HG02588 (cell line): ENCODE data around the gene MBOAT1.
A peak's percentile ranks its signal among the peaks of the same experiment; 100 is the strongest.

Source experiments
- ATAC-seq: cut with Tn5 transposase; IDR thresholded peaks from one replicate; pipeline ENCODE4 v1.9.1; 2021; ENCODE audit warnings: mild to moderate bottlenecking, moderate library complexity; ENCODE audit not compliant: unreplicated experiment

MBOAT1 gene

DNA sequence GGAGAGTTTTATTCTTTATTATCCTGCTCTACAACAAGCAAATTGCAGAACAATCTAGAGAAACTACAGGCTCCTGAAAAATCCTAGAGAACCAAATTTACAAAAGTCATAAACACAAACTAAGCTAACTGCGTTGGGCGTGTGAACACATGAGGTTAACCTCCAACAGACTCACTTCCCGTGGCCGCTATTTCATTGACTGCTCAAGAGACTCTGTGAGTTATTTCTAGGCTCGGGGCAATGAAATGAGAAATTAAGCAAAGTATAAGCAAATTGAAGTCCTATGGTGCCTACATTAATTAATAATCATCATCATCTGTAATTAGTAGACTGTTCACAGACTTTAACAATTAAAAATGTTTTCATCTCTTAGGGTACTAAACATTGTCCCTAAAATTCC is 100.0 kb downstream of the MBOAT1 start:
- ATAC-seq: no peak

DNA sequence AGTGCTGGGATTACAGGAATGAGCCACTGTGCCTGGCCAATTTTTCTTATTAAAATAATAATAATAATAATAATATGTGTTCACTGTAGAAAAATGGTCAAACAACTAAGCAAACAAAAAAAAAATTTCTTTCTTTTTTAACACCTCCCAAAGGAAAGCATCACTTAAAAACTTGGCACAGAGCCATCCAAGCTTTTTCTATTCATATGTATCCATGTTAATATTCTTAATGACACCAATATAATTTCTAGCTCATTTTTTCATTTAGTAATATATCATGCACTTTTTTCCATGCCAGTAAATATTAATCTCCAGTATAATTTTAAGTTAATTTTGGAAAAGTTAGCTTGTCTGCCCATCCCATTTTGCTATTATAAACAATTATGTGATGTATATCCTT is 101.8 kb downstream of the MBOAT1 start:
- no peak for ATAC-seq

DNA sequence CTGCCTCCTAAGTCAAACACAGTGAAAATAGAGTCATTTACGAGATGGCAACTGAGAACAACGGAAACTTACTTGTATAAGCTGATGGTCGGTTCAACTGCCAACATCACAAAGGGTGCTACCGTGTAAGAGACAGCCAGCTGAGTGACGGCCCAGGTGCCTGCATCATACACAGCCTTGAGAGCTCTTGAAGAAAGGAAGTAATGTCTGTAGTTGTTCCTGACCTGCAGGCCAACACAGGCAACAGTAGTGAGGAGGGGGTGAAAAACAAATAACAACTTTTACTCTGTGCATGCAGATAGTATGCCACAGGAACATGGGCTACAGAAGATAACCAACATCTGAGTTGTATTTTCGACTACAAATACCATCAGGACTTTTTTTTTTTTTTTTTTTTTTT is 102.7 kb downstream of the MBOAT1 start:
- no peak for ATAC-seq

DNA sequence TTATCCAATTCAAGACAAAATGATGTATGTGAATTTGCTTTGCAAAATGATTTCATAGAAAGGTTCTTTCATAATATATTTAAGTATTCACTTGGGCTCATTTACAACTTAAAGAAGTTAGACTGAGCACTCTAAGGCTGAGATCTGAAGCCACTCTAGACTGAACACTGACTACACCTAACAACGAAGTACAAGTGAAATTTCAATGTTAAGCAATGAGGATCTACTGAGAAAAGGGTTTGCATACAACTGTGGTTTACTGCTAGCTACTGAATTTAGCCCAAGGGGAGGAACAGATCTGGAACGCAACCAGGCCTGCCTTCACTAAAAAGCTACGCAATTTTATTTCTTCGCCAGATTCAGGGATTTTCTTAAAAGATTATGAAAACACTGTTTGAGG is 106.4 kb downstream of the MBOAT1 start:
- ATAC-seq: no peak

DNA sequence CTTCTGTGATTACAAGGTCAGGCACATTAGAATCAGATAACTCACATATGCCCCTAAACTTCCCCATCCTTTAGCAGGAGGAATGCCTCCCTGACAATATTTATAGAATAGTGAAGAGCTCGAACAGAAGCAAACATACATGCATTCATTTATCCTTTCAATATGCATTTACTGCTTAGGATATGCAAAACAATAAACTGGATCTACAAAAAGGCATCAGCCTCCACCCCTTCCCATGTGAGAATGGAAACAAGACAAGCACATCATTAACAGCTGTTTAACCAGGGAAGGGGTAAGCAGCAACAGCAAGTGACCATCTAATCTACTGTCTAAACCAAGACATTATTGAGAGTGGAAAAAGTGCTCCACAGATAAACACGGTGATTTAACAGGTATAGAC is 107.6 kb downstream of the MBOAT1 start:
- ATAC-seq: no peak

DNA sequence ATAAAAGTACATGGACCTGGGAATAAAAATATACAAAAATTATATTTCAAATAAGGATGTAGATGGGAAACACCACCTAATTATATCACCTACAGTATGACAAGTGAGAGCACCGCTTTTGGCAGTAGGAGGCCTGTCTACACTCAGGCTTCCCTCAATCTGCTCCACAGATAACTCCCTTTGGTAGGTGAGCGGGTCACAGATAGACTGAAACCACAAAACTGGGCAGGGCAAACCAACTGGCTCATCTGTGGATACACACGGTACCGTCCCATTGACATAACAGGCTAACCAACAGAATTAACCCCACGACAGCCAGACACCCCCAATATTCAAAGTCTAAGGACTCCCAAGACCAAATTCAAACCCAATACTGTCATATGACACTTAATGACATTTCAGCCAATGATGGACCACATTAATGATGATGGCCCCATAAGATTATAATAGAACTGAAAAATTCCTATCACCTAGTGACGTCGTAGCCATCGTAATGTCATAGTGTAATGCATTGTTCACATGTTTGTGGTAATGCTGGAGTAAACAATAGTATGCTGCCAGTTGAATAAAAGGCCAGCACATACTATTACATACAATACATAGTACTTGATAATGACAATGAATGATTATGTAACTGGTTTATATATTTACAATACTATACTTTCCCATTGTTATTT is 109.7 kb downstream of the MBOAT1 start:
- no peak for ATAC-seq

DNA sequence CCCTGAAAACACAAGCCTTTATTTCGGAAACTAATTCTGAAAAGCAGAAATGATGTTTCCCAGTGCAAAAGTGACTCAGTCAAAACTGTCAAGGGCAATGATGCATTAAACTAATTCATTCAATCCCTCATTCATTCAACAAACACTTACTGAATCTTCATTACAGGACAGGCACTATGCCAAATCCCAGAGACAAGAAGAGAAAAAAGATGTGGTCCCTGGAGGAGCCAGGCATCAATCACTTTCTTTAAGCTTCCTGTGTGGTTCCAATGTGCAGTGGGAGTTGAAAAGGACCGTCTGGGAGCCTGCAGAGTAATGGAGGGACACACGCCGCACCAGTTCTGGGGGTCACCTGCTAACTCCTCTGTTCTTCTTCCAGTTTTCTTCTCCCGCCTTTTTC is 113.1 kb downstream of the MBOAT1 start:
- ATAC-seq: no peak

DNA sequence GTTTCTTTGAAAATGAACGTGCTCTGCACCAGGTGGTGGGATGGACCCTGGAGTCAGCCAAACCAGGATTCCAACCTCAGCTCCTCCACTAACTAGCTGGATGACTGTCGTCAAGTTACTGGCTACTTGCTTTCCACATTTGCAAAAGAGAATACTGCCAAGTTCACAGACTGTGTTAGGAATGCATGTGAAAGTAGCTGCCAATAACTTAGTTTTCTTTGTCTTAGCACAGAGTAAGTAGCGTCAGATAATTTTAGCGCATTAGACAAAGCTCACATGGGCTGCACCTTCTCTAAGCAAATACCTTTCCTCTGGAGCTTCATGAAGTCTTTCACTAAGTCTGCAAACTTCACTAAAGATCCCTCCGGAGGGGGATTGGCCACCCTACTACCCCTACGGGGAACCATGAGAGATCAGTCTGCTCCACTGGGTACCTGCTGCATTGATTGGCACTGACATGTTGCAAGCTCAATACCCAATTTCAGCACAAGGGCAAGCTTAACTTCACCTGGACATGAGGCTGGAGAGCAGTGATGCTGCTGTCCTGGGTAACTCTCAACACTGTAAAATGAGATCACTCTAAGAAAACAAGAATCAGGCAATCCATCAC is 113.9 kb downstream of the MBOAT1 start:
- ATAC-seq: no peak

DNA sequence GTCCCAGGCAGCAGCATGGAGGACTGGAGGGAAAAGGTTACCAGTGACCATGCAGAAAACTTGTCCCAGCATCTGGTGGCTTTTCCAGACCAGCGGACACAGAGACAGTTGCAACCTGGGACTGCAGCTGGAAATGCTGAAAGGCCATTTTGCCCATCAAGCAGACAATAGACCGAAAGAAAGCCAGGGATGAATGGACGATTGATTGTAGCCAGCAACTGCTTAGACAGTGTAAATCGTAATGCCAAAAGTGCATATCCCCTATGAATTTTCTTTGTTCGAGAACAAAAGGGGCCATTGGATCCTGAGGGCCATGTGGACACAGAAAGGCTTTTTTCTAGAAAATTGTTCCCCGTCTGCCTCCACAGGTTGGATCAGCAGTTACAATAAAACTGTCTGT is 115.7 kb downstream of the MBOAT1 start:
- no peak for ATAC-seq

DNA sequence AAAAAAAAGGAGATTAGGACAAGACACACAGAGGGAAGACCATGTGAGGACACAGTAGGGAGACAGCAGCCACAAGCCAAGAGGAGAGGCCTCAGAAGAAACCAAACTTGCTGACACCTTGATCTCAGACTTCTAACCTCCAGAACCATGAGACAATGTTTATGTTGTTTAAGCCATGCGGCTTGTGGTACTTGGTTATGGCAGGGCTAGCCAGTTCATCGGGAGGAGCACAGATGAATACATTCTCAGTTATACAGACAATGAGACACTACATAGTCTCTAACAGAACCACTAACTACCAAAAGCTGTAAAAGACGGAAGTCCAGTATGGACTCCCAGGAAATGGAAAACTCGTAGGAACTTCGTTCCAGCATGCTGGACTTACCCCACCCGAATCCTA is 116.8 kb downstream of the MBOAT1 start:
- no peak for ATAC-seq

DNA sequence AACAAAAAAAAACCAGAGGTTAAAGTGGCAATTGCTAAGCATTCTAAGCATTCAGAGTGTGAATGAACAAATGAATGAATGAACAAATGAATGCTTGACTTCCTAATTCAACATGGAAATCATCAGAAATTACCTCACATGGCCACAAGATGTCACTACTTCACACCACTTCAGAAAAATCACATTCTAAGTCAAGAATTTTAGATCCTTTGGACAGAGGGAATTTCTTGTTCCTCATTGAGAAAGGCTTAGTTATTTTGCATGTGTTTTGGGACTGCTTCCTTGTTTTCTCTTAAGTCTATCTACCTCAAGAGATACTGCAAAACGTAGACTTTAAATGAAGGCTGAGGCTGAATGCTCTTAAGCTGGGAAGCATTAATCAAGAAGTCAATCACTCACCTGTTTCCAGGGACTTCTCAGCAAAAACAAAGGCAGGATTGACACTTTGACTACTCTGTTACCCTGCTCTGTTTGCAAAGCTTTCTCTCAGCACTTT is 120.2 kb downstream of the MBOAT1 start:
- ATAC-seq: no peak

DNA sequence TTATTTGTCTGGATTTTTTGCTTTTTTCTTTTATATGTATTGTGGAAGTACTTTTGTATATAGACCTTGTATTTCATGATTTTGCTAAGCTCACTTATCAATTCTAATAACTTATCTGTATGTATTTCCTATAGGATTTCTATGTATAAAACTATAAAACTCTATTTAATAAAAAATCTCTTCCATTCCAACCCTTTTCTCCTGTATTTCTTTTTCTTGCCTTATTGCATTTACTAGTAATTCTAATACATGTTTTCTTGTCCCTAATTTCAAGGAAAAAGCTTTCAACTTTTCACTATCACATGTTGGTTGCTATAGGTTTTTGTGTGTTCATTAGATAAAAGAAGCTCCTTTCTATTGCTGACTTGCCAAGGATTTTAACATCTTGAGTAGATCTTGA is 125.3 kb downstream of the MBOAT1 start:
- no peak for ATAC-seq

DNA sequence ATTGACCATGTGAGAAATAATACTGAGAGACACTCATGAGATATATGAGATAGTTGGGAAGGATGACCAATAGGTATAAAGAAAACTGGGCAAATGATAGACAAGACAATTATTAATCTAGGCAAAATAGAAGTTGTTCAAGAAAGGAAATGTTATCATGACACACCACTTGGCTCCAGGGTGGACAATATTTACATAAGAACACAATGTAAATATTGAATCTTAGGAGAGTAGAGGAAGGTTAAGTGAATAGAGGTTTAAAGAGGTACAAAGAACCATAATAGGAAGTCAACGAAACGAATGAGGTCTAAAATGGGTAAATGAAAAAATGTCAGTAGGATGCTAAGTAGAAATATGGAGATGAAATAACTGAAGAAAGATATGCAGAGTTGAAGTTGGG is 126.5 kb downstream of the MBOAT1 start:
- no peak for ATAC-seq

DNA sequence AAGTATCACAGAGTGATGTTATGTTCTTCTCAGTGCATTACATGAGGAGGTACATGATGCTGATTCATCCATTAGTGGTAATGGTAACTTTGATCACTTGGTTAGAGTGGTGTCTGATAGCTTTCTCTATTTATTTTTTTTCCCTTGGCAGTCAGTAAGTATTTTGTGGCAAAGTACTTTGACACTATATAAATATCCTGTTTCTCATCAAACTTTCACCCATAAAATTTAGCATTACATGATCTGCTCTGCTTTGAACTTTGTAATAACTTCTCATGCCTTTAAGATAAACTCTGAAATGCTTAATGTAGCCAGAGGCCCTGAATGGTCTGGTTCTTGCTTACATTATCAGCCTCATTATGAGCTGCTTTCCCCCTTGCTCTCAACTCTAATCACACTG is 127.9 kb downstream of the MBOAT1 start:
- ATAC-seq: no peak

DNA sequence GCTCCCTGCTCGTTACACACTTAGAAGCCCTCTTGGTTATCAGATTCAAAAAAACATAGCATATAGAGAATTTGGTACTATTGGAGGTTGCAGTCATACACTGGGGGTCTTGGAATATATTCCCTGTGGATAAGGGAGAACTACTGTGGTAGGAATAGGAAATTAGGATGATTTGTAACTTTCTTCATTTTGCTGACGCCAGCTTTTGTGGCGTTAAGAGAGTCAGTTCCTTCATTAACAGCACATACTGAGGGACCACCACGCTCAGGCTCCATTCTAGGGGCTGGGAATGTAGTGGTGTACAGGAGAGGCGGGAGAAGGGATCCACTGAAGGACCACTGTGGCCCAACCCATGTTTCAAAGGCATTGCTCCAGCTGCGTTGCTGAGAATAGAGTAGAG is 140.3 kb downstream of the MBOAT1 start:
- ATAC-seq: no peak

DNA sequence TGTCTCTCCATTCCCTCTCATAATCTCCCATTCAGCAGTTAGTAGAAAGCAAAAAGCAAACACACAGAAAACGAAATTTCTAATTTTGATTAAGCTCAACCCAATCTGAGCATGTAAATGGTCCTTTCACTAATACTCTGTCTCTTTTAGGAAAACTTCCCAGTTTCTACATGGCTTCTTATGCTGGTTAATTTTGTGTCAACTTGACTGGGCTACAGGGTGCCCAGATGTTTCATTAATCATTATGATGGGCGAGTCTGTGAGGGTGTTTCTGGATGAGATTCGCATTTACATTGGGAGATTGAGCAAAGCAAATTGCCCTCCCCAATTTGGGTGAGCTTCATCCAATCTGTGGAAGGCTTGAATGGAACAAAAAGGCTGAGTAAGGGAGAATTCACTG is 142.2 kb downstream of the MBOAT1 start:
- ATAC-seq: no peak

DNA sequence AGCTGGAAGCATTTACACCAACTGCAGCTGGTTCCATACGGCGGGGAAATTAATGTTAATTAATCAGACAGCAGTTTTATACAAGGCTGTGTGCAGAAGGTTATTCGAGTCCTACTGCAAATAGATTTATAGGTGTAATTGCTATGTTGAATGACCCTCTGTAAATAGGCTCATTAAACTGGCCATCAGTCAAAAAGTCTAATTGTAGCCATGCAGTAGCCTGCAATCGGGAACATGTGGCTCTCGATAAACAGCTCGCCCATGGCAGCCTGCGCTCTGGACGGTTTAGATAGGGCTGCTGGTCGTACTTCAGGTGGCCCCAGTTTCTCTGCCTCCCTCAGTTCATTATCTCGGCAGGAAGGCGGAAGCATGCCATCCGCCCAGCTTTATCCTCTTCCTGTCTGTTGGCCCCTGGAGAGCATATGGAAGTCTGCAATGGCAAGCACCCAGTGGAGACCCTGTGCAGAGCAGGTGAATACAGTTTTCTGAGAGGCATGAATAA is 143.2 kb downstream of the MBOAT1 start:
- ATAC-seq: no peak

DNA sequence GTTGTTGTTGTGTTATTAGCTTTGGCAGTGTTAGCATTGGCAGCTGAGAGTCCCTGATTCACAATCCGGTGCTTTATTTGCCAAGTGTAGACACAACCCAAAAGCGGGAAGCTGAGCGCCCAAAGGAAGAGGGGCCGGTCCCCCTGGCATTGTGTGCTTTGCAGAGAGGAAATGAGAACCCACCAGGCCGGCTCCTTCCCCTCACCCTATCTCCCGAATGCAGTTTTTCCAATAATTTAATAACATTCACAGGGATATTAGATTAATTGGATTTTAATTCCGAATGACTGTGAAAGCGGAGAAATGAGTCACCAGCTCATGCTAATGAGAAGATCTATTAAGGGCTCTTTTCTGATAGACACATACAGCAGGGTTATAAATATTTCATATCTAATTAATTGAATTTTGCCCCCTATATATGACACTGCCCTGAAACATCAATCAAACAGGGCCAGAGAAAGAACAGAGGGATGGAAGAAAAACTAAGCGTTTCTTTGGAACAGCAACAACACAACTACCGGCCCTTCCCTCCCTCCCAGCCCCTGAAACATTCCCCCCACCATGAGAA is 143.8 kb downstream of the MBOAT1 start:
- no peak for ATAC-seq

DNA sequence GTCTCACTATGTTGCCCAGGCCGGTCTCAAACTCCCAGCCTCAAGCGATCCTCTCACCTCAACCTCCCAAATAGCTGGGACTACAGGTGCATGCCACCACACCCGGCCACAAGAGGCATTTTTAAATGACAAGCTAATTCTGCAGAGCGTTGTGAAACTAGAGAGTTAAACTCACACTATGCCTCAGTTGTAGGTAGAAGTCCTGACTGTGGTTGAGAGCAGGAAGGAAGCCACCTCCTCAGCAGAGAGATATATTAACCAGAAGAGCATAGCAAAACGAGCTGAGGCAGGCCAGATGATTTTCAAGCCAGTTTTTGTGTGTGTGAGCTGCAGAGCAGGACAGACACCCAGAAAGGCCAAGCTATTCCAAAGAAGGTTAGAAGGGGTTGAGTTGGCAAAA is 150.3 kb downstream of the MBOAT1 start:
- peak; percentile 64 for ATAC-seq

DNA sequence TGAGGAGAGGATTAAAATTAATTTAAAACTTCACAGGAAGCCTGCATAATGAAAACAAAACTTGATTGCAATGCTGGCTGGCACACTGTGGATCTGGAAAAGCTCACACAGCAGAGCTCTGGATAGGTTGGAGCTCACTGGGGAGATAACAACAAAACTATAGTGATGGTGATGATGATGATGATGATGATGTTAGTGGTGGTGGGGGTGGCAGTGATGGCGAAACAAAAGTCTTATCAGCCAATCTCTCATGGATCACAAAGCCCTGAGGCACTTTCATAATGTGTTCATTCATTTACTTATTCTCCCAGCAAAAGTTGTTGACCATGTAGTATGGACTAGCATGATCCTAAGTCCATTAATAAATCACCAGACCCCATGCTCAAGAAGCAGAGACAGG is 152.0 kb downstream of the MBOAT1 start:
- no peak for ATAC-seq

DNA sequence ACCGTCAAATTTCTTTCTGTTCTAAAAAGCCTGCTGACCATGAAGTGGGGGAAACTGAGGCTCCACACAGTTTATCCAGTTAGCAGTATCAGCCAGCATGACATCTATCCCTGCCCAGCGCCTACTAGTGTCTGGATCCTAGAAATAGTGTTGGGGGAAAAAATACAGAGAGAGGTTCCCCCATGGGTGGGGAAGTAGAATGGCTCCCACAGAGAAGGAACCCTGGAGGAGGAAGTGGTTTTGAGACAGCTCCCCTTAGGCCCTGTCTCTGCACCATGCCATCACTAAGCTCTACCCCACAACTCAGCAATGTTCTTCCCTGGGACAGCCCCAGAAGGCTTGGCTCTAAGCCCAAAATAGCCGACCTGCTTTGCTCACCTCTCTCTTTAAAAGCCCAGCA is 153.4 kb downstream of the MBOAT1 start:
- no peak for ATAC-seq

DNA sequence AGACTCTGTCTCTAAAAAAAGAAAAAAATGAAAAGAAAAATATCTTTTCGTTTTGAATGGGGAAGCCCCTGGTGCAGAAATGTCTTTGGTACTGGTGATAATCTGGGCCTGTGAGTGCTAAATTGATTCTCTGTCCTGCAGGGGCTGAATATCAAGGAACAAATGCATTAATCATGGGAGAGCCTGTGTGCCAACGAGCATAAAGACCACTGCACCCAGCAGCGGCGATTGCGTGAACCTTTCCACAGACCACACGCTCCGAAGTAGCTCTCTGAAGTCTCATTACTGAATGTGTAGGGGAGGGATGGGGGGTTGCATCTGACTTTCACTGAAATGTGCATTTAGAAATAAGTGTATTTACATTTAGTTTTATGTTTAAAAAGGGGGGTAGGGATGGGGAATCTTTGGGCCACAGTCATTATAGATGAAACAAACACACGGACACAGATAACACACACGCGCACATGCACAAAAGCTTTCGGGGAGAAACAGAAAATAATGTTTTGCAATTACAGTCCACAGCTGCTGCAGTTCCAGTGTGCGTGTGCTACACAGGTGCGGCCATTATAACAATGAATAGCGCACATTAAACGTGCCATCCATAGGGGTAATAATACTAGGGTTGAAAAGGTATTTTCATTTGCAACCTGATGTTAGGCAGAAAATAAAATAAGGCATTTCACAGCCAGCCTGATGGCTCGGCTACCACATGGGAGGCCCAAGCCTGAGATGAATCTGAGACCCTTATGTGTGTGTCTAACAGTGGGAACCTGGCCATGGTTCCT is 154.0 kb downstream of the MBOAT1 start:
- ATAC-seq: no peak
